Omental fat pad (tissue), 4 donors: ENCODE data around the gene OXSR1. TPM values are rescaled to one million over a fixed set of nuclear protein-coding genes. Genes with fewer than 3 reads are reported as not detected.

Experiments
- ATAC-seq: fragments of 150-250 bp; one replicate; pipeline ENCODE4 v1.9.1; 2016; ENCODE audit warnings: mild to moderate bottlenecking, moderate library complexity; ENCODE audit not compliant: low FRiP score
- DNase-seq: peaks from one replicate; pipeline ENCODE4 v3.0.0-alpha.2; 2019; ENCODE audit warnings: low spot score
- CTCF ChIP-seq, 3 donors: fragments of 450-650 bp; IDR thresholded peaks; one replicate each; pipeline ENCODE4 v1.5.1; 2016 to 2017; ENCODE audit warnings: antibody characterized with exemption in 3 of 3, mild to moderate bottlenecking in 3 of 3, moderate library complexity in 2 of 3
- total RNA-seq, 4 donors: library from RNA; depleted of rRNA; stranded (reverse); fragments of >200 nt; gene quantifications; one replicate each; pipeline ENCODE4 v1.1.0, GENCODE V29; 2016

Gene OXSR1
- total RNA-seq, 4 donors from 2014 or later, result 29.8 to 51.7 (median 45.5) TPM

GRCh38 chr3:38268087-38268486 is 102.8 kb downstream of the OXSR1 start:
- ATAC-seq, result no peak
- no peak for DNase-seq
- TF ChIP-seq CTCF (IDR thresholded peaks at IDR 0.05), result no peak

- DNase-seq, result no peak
- no peak for TF ChIP-seq CTCF (IDR thresholded peaks at IDR 0.05)
- ATAC-seq, result no peak
Observed at GRCh38 chr3:38268522-38268921, 103.2 kb downstream of the OXSR1 start.

- ATAC-seq (no peak), DNase-seq (no peak)
- no peak for TF ChIP-seq CTCF (IDR thresholded peaks at IDR 0.05)
Observed at GRCh38 chr3:38270606-38271005, 105.3 kb downstream of the OXSR1 start.

GRCh38 chr3:38271553-38271952 is 106.2 kb downstream of the OXSR1 start:
- no peak for TF ChIP-seq CTCF (IDR thresholded peaks at IDR 0.05)
- DNase-seq (no peak), ATAC-seq (no peak)

- no peak for TF ChIP-seq CTCF (IDR thresholded peaks at IDR 0.05)
- DNase-seq (no peak), ATAC-seq (no peak)
Observed at GRCh38 chr3:38274864-38275649, 109.7 kb downstream of the OXSR1 start.

GRCh38 chr3:38275658-38276057 is 110.3 kb downstream of the OXSR1 start:
- DNase-seq, result no peak
- no peak for ATAC-seq
- no peak for TF ChIP-seq CTCF (IDR thresholded peaks at IDR 0.05)
